Body of pancreas (tissue), 4 donors: Measurements from ENCODE around the gene RAD51B.

Source experiments
- CTCF ChIP-seq, 7 experiments: fragments of 450-650 bp in 4 of 7; fragments of 200-600 bp in 3 of 7; sonication (generic) in 3 of 7; IDR thresholded peaks; one replicate each; pipeline ENCODE4 v1.5.1; 2016 to 2019; ENCODE audit warnings: antibody characterized with exemption in 7 of 7
- POLR2A ChIP-seq, 3 donors: fragments of 450-650 bp; IDR thresholded peaks; one replicate each; pipeline ENCODE4 v1.6.1; 2016; ENCODE audit warnings: antibody characterized with exemption in 3 of 3, mild to moderate bottlenecking in 2 of 3

GRCh38 chr14:68722968-68723566 is 903.5 kb downstream of the RAD51B start:
- no peak for TF ChIP-seq CTCF (IDR thresholded peaks at IDR 0.05)
- TF ChIP-seq POLR2A (IDR thresholded peaks at IDR 0.05): no peak
